ENCODE measurements around the gene LONP1. TPM values are rescaled to one million over a fixed set of nuclear protein-coding genes. Genes with fewer than 3 reads are reported as not detected.

Gene LONP1
- total RNA-seq, 4 donors from 2014 or later, result 45.0 to 100 (median 67.9) TPM

- Histone ChIP-seq H3K4me3 (replicated peaks in 1 of 3) (no peak overlapping the region), H3K9me3 (no peaks in the 10 kb centered on the region), H3K4me1 (no peaks in the 10 kb centered on the region), H3K27me3 (no peaks in the 10 kb centered on the region), H3K36me3 (peaks cover 60% of the 10 kb centered on the region in 2 donors), H3K27ac (no peak overlapping the region)
- 93 to 94% methylated on average over 7 to 8 of the region's 8 CpGs for WGBS, 2 donors
- TF ChIP-seq CTCF (IDR thresholded peaks at IDR 0.05) (no peak), POLR2A (IDR thresholded peaks at IDR 0.05) (no peak)
- DNase-seq, result no peak
- intact Hi-C loops (cut with DNase I), result no loop called here
Measured at GRCh38 chr19:5711025-5711424, 8.9 kb downstream of the LONP1 start.

- H3K36me3 ChIP-seq, result peaks cover 74 to 80% of the 10 kb centered on the region in 2 donors
- DNase-seq, result no peak
- H3K9me3 ChIP-seq, result no peaks in the 10 kb centered on the region
- H3K27ac ChIP-seq, result no peak overlapping the region
- WGBS, 2 donors, result 91 to 96% methylated on average over 16 to 25 of the region's 37 CpGs
- intact Hi-C loops (cut with DNase I), result no loop called here
- H3K27me3 ChIP-seq, result no peaks in the 10 kb centered on the region
- no peak overlapping the region for H3K4me3 ChIP-seq (replicated peaks in 1 of 3)
- no peaks in the 10 kb centered on the region for H3K4me1 ChIP-seq
- TF ChIP-seq CTCF (IDR thresholded peaks at IDR 0.05) (no peak), POLR2A (IDR thresholded peaks at IDR 0.05) (no peak)
Measured at GRCh38 chr19:5707576-5708575, 12.1 kb downstream of the LONP1 start.

GRCh38 chr19:5706876-5707573 is 12.9 kb downstream of the LONP1 start:
- no peaks in the 10 kb centered on the region for H3K9me3 ChIP-seq
- no peak overlapping the region for H3K27ac ChIP-seq
- H3K4me1 ChIP-seq, result no peaks in the 10 kb centered on the region
- H3K4me3 ChIP-seq (replicated peaks in 1 of 3), result no peak overlapping the region
- no peak for DNase-seq
- no peaks in the 10 kb centered on the region for H3K27me3 ChIP-seq
- peaks cover 65 to 72% of the 10 kb centered on the region in 2 donors for H3K36me3 ChIP-seq
- WGBS, 2 donors, result 93 to 95% methylated on average over 25 to 32 of the region's 35 CpGs
- intact Hi-C loops (cut with DNase I), result no loop called here
- no peak for TF ChIP-seq POLR2A (IDR thresholded peaks at IDR 0.05)
- TF ChIP-seq CTCF (IDR thresholded peaks at IDR 0.05), result no peak

- intact Hi-C loops (cut with DNase I), result no loop called here
- no peak overlapping the region for H3K4me3 ChIP-seq (replicated peaks in 1 of 3)
- no peaks in the 10 kb centered on the region for H3K27me3 ChIP-seq
- no peak for TF ChIP-seq CTCF (IDR thresholded peaks at IDR 0.05)
- TF ChIP-seq POLR2A (IDR thresholded peaks at IDR 0.05), result no peak
- no peak overlapping the region for H3K27ac ChIP-seq
- 76 to 91% methylated on average over 7 to 15 of the region's 16 CpGs for WGBS, 2 donors
- no peak for DNase-seq
- H3K9me3 ChIP-seq, result no peaks in the 10 kb centered on the region
- no peaks in the 10 kb centered on the region for H3K4me1 ChIP-seq
- peaks cover 51 to 59% of the 10 kb centered on the region in 2 donors for H3K36me3 ChIP-seq
Measured at GRCh38 chr19:5705552-5705951, 14.4 kb downstream of the LONP1 start.

All from thyroid gland (tissue), 4 donors.